Putamen (tissue), 1 donor: Measurements from ENCODE around the gene PLEKHA1.

Experiments used
- DNase-seq: peaks from one replicate; pipeline ENCODE4 v3.0.0-alpha.2; 2016; ENCODE audit warnings: low spot score

PLEKHA1 gene

DNA sequence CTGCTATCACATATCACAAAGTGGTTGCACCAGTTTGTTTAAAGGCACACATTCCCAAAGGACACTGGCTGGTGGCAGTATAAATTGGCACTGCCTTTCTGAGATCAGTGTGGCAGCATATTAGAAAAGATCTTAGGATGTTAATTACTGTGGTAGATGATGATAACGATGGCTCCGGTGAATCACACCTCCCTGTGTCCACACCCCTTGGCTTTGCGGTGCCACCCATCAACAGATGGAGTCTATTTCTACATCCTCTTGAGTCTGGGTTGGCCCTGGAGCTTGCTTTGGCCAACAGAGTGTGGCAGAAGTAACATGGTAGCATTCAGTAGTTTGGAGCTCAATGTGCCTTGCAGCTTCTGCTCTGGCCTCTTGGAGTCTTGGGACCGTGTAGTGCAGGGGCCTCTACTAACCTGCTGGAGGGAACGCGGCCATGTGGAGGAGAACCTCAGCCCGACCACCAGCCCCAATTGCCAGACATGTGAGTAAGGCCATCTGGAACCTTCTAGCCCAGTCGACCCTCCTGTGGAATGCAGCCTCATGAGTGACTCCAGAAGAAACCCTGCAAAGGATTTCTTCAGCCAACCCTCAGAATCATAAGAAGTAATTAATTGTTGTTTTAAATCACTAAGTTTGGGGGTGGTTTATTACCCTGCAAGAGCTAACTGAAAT lies 27.2 kb upstream of the PLEKHA1 start:
- no peak for DNase-seq

DNA sequence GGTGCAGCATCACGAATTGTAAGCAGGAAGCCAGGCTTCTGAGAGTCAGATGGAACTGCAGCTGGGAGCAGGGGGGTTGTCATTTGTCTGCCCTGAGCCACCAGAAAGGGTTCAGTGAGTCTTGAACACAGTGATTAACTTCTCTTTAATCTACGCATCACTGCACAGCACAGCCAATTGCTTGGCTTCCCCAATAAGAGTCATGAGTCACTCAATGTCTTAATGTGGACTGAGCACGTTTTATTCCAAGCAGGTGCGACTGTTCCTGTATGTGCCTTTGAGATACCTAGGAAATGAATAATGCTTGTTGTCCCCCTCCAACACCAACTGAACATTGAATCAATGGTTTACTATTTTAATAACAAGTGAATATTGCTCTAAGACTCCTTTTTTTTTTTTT lies 26.0 kb upstream of the PLEKHA1 start:
- DNase-seq: no peak

DNA sequence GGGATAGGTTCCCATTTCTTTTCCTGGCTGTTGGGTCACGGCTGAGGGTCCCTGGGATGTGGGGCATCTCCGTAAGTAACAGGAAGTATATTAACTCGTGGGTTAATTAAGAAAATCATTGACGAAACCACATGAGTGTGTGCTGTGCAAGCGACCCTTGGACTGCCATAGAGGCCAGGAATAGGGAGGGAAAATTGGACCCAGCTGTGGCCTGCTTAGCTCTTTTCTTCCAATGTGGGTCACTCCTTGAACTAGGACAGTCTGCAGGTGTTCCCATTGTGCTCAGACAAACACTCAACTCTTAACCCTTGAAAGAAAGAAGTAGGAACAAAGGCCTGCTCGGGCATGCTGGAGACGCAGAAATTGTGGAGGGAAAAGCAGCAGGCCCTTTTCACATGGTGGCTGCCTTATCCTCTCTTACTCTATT lies 25.6 kb upstream of the PLEKHA1 start:
- DNase-seq: no peak

DNA sequence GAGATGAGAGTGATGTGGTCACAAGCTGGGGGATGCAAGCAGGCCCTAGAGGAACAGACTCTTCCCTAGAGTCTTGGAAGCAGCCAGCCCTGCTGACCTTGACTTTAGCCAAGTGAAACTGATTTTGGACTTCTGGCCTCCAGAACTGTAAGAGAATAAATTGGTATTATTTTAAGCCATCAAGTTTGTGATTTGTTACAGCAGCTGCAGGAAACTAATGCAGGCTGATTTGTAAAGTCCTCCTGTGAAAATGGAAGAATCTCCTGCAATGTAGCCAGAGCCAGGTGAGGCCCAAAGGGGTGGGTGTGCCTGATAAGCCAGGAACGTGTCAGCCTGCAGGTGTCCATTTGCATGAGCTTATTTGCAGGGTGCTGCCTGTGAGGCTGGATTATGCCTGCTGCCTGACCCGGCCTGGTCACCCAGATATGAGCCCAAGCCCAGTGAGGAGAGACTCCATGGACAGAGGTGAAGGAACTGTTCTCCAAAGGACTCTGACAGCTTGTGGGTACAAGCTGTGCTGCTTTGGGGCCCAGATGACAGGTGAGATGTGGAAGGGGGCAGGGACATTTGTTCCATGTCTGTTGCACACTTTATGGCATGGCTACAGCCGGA lies 24.6 kb upstream of the PLEKHA1 start:
- DNase-seq: no peak

DNA sequence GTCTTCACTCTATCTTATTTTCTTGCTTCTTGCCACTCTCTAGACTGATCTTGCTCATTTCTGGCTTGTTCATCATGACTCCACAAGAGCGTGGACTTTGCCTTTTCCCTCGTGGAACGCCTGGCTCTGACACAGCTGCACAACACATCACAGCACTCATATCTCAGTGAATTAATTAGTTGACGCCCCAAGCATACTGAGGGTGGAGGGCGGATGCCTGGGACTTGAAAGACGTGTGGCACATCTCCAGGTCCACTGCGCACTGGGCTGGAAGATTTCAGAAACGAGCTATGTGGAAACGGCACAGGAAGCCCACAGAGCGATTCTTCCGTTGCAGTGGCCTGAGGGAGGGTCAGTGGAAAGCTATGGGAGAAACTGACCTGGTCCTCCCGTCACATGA lies 23.6 kb upstream of the PLEKHA1 start:
- DNase-seq: no peak

DNA sequence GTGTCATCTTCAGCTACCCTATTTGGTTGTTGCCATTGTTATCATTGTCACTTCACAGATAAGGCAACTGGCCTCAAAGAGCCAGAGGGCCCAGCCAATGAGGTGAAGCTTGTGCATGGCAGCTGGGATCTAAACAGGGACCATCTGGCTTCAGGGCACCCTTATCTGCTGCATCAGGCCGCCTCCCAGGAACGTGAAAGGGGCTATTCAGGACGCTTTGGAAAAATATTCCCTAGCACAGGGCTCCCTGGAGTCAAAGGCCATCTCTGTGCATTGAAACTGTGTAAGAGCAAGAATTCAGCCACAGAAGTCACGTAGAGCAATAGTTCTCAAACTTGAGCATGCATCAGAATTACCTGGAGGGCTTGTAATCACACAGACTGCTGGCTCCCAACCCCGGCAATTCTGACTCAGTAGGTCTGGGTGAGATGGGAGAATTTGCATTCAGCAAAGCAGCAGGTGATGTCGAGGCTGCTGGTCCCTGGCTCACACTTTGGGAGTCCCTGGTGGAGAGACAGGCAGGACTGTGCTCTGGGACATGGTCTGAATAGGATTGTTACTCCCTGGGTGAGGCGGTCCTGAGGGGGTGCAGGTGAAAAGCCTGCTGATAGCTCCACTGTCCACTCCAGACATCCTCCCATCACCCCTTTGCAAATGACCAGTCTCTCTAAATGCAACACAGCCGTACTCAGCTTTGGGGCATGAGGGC lies 21.5 kb upstream of the PLEKHA1 start:
- DNase-seq: no peak

DNA sequence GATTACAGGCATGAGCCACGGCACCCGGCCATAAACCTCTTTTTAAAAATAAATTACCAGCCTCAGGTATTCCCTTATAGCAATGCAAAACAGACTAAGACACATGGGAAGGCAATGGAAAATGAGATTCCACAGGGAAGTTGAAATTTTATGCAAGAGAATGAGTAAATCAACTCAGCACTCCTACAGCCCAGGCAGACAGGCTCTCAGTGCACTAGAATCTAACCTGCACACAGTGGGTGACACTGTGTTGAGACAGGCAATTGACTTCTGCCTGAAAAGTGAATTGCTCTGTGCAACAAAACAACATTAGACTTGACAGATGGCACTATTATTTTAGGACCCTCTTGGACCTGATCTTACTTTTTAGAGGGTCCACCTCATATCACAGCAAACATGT lies 20.1 kb upstream of the PLEKHA1 start:
- DNase-seq: no peak

DNA sequence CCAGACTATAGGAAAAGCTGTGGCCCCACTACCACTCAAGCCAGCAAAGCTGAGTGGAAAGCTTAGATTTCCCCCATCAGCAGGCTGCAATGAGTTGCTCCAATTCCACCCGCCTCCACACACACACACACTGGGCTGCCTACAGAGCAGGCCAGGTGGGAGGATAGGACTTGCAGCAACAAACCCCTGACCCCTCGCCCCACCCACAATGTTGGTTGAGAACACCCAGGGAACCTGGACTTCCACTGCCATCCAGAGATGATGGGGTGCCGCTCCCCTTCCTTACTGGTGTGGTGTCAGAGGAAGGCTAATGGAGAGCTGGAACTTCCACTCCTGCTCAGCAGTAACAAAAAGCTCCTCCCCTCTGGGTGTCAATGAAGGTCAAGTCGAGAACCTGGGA lies 16.8 kb upstream of the PLEKHA1 start:
- no peak for DNase-seq

DNA sequence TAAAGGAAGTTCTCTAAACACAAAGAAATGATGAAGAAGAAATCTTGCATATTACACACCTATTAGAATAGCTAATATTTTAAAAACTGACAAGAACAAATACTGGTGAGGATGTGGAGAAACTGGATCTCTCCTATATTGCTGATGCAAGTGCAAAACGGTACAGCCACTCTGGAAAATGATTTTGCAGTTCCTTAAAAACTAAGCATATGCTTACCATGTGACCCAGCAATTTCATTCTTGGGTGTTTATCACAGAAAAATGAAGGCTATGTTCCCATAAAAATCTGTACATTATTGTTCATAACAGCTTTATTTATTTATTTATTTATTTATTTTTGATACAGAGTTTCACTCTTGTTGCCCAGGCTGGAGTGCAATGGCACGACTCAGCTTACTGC lies 14.9 kb upstream of the PLEKHA1 start:
- DNase-seq: no peak

DNA sequence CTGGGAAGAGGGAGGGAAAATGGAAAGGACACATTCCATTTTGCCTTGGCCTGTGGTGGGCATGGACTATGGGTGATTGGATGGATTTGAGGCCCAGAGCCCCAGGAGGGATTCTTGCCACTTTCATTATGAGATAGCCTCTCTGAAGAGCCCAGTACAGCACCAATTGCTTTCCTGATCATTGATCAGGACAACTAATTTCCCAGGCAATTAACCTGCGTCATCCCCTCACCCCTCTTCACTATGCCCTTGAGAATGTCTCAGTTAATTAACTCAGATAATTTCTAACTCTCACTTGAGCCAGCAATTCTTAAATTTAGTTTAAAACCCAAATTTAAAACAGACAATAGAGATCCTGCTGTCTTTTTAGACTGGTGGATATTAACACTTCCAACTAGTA lies 13.5 kb upstream of the PLEKHA1 start:
- no peak for DNase-seq

DNA sequence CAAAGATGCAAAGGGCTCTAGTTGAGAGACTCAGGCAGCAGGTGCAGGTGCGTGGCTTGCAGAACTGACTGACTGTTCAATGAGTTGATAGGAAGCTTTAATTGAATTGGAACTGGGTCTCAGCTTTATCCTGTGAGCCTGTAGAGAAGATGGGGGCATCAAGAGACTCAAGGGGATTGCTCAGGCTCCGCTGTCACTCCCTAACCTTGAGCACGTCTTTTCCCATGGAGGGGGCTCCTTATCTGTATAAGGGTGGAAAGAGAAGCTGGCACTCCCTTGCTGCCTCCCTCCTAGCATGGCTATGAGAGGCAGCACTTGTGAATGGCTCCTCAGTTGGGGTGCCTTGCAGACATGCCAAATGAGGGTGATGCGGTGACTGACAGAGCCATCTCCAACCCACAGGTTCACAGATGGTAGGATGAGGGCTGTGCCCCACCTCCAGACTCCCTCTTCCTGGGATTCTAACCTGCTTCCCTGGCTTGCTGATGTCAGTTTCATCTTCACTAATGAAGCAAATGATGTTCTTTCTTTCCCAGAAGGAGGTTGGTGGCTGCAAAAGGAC lies 12.4 kb upstream of the PLEKHA1 start:
- DNase-seq: no peak

DNA sequence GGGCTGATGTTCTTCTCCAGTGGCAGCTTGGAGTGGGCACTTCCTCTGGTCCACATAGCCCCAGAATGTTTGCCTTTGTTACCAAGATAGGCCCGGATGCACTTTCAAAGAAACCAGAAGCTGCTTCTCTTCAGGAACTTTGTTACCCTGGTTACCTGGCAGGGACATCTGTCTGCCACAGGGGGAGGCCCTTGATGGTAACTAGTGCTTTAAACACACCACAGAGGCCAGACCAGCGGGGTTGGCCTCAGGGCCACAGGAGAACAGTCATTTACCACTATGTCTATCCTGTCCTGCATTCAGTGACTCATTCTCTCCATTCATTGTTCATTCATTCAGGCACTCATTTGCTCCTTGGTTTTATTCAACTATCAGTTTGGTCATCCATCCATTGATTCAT lies 11.9 kb upstream of the PLEKHA1 start:
- DNase-seq: no peak

DNA sequence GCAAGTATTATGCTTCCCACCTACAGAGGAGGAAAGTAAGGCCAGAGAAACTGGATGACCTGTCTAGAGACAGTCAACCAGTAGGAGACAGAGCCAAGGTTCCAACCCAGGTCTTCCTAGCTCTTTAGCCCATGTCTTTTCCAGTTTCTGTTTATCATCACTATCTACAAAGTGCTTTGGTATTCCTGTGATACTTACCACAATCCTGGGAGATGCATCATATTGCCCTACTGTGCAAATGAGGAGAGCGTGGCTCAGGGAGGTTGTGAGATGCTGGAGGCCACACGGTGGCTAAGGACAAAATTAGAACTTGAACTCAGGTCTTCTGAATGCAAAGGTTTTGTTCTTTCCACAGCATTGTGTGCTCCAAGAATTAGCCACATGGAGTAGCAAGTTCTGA lies 11.2 kb upstream of the PLEKHA1 start:
- DNase-seq: no peak

DNA sequence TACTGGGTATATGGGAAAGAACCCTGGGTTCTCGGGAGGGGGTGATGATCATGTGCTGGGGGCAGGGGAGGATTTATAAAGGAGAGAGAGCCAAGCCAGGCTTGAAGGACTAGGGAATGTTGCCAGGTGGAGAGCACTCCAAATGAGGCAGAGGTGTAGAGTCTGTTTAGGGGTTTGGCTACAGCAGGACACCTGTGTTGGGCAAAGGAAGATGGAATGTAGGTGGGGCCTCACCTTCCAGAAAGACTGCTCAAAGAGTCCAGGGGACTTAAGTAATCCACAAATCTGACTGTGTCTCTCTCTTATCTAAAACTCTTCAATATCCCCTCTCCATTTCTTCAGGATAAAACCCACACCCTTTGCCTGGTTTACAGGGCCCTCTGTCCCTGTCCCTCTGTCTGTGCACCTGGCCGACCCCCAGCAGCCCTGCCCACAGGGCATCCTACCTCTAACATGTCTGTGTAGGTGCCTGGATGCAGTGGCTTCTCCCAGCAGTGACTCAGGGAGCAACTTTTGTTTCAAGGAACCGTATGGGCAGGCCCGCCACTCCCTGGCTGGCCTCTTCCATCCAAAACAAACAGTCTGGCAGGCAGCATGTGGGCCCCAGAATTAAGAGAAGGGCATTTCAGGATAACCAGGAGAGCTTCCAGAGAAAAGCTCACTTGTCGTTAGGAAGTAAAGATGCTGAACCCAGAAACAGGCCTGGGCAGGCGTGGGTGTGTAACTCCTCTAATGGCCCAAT lies 10.6 kb upstream of the PLEKHA1 start:
- no peak for DNase-seq

DNA sequence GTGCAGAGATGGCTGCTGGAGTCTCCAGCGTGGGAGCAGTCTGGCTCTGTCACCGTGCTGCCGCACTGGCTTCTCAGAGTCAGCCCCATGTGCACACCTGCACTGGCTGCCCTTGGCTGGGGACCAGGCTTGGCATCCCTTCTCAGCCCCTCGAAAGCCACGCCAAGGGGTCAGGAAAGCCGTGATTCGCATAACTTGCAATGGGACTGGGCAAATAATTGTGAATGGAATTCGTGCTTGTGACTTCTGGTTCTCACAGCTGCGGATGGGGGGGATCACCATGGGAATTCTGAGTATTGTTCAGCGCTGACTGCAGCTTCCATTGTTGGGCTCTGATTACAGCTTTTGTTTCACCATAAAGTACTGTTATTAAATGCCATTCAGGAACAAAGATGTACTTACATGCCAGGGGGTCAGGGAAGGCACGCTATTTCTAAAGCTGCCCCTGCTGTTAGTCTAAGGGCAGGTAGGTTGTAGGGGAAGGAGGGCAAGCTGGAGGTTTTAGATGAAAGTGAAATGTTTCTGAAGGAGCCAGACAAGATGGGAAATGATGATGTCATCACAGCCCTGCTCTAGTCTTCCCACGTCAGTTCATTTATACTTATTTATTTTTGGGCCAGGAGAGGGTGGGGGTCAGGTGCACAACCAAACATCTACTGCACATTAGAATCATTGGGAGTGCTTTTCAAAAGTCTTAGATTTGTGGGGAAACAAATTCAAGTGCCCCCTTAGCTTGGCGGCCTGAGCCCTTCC lies 5.8 kb upstream of the PLEKHA1 start:
- DNase-seq: peak; percentile 85

DNA sequence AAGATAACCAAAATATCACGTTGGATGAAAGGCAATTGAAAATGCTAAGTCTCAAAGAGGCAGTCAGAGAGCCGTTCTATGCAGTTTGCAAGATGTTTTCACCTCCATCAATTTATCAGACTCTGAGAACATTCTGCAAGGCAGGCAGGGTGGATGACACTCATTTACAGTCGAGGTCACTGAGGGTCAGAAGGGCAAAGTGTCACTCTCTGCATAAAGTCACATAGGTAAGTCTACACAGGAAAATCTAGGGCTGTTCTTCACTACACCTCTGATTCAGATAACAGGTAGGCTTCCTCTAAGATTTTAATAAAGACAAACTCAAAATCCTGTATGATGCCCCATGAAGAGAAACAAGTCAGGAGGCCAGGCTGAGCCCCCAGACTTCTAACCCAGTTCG lies 1.4 kb upstream of the PLEKHA1 start:
- no peak for DNase-seq

DNA sequence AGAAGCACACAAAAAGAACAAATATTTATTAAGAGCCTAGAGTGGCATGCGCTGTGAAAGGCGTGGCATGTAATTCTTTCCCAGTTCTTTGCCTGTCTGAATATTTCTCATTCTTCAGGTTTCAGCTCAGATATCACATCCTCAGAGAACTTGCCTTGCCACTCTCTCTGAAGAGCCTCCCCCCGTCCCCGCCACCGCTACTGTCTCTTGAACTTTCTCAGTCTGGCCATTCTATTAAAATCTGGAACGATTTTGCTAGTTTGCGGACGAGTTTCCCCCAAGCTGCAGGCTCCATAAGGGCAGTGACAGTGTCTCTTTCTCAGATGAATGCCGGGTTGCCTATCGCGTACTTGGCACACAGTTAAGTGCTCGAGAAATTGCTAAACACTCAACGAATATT lies 787 bp upstream of the PLEKHA1 start:
- no peak for DNase-seq

DNA sequence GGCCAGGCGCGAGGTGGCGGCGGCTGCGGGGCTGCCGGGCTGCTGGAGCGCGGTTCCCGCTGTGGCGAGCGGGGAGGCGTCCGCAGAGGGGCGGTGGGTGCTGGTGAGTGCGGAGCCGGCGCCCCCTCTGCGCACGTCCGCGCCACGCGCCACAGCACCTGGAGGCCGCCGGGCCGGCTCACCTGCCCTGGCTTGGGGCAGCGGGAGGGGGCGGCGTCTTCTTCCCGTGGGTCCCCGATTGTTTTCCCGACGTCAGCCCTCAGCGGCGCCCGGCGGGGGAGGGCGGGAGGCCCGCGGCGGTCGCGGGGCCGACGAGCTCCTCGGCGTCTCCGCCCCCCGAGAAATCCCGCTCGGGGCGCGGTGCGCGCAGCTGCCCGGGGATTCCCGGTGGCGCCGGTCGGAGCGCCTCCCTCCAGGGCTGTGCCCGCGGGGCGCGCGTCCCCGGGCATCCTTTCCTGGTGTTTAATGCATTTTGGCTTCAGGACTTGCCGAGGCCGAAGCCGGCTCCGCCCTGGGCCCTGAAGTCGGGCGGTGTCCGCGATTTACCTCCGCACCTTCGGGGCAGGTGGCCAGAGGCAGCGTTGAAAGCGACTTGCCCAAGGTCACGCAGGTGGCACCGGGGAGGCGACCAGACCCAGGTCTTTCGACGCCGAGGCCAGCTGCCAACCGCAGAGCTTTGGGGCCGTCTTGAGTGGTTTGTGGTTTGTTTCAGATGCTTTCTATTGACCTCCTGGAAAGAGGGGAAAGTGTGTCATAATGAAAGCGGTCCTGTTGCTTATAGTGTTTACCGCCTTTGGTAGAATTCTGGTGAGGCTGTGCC lies 561 bp downstream of the PLEKHA1 start:
- peak; percentile 40 for DNase-seq

DNA sequence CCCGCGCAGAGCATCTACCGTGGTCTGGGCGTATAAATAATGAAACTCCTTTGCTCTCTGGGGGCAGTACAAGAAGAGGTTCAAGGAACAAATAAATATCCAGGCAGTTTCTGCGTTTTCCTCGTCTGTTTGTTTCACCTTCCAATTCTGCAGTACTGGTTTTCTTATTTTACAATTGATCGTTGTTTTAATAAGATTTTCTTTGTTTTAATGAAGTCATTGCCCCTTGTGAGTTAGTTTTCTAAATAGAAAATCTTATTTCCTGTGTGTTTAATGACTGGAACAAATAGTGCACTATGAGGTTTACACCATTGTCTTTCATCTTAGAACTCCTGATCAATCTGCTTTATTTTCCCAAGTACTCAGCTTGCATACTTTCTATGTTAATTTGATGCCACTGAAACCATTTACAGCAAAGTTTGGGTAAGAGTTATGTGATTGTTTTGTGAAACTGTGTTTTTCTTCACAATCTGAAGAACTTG lies 1.2 kb downstream of the PLEKHA1 start:
- no peak for DNase-seq

DNA sequence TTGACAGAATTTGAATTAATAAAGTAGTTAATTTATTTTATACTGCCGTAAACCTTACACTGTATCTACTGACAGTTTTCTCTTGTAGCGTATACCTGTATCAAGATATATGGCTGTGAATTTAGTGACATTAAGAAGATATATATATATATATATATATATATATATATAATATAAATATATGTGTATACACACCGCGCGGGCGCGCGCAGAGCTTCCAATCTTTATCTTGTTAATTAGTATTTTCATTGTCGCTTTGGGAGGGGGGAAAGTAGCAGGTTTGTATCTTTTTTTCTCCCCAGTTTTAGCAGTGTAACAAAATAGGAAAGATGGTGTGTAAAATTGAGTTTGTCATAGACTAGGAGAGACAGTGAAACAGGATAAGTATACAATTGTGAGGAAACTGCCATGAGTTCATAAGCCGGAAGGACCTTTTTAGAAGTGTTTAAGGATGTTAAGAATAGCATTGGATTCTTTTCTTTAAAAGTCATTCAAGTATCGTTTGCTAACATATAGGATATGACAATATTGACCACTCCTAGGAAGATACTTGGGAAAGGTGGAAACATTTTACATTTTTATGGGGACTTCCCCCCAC lies 2.0 kb downstream of the PLEKHA1 start:
- DNase-seq: no peak
